ENCODE measurements around the gene ANKRD66. TPM values are rescaled to one million over a fixed set of nuclear protein-coding genes. Genes with fewer than 3 reads are reported as not detected.
"Not testable (repeated sequence)": the region's sequence is repeated elsewhere in the genome, so short reads cannot be mapped to it uniquely, and the experiment has no call there.

ANKRD66 gene
- polyA plus RNA-seq, 3 donors from 2014 or later, result not detected

- no peaks in the 10 kb centered on the region for H3K36me3 Mint-ChIP-seq
- peaks cover 0 to 4% (median under 1%) of the 10 kb centered on the region in 6 donors for H3K9me3 Mint-ChIP-seq
- no peak for DNase-seq
- no peaks in the 10 kb centered on the region for H3K4me1 Mint-ChIP-seq
- no peak overlapping the region for H3K4me3 Mint-ChIP-seq
- H3K27me3 Mint-ChIP-seq (ENCODE audit: low read depth in 3 of 3), result peaks cover 10 to 11% (median 10%) of the 10 kb centered on the region in 3 donors
- H3K27ac Mint-ChIP-seq, result no peak overlapping the region
Measured at GRCh38 chr6:46741482-46741881, 5.3 kb upstream of the ANKRD66 start.

GRCh38 chr6:46741910-46742309 is 4.8 kb upstream of the ANKRD66 start:
- H3K9me3 Mint-ChIP-seq, result peaks cover 0 to 4% (median under 1%) of the 10 kb centered on the region in 6 donors
- no peaks in the 10 kb centered on the region for H3K4me1 Mint-ChIP-seq
- H3K27me3 Mint-ChIP-seq (ENCODE audit: low read depth in 3 of 3), result peaks cover 8 to 11% (median 10%) of the 10 kb centered on the region in 3 donors
- H3K36me3 Mint-ChIP-seq, result no peaks in the 10 kb centered on the region
- H3K27ac Mint-ChIP-seq, result no peak overlapping the region
- DNase-seq, result no peak
- no peak overlapping the region for H3K4me3 Mint-ChIP-seq

GRCh38 chr6:46743425-46744158 is 3.1 kb upstream of the ANKRD66 start:
- peaks cover 3 to 8% (median 8%) of the 10 kb centered on the region in 3 donors for H3K27me3 Mint-ChIP-seq (ENCODE audit: low read depth in 3 of 3)
- no peaks in the 10 kb centered on the region for H3K4me1 Mint-ChIP-seq
- H3K4me3 Mint-ChIP-seq, result no peak overlapping the region
- no peak for DNase-seq
- H3K36me3 Mint-ChIP-seq, result no peaks in the 10 kb centered on the region
- H3K9me3 Mint-ChIP-seq, result peaks cover 0 to 4% (median under 1%) of the 10 kb centered on the region in 6 donors
- no peak overlapping the region for H3K27ac Mint-ChIP-seq

- not testable (repeated sequence) for H3K27ac Mint-ChIP-seq; DNase-seq; H3K4me3 Mint-ChIP-seq; H3K9me3 Mint-ChIP-seq; H3K36me3 Mint-ChIP-seq; H3K27me3 Mint-ChIP-seq (ENCODE audit: low read depth in 3 of 3); H3K4me1 Mint-ChIP-seq
Measured at GRCh38 chr6:46744159-46744725, 2.5 kb upstream of the ANKRD66 start.

GRCh38 chr6:46745973-46746372 is 760 bp upstream of the ANKRD66 start:
- Mint-ChIP-seq H3K4me3 (no peak overlapping the region), H3K27me3 (ENCODE audit: low read depth in 3 of 3) (peaks cover 3 to 8% (median 8%) of the 10 kb centered on the region in 3 donors), H3K4me1 (no peaks in the 10 kb centered on the region), H3K27ac (no peak overlapping the region), H3K36me3 (no peaks in the 10 kb centered on the region), H3K9me3 (peaks cover 0 to 4% (median under 1%) of the 10 kb centered on the region in 6 donors)
- DNase-seq, result no peak

DNA sequence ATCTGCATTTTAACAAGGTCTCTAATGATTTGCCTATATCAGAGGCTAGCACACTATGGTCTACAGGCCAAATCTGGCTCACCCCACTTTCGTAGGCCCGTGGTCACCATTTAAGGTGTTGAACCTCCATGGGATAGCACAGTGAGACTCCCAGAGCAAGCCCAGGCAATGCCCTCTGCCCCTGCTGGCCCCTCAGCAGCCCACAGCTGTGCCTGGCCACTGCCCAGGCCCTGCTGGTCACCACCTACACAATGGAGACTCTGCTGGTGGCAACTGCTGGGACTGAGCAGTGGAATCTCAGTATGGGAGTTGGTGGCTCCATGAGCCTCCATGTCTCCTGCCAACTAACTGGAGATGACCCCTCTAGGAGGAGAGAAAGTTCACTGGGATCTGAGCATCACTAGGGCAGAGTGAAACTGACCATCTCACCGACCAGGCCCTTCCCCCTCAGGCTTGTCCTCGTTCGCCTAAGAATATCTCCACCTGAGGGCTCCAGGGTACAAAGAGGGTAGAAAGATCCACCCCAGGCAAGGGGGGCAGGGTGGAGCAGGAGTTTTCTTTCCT is 2.3 kb downstream of the ANKRD66 start:
- H3K27ac Mint-ChIP-seq, result no peak overlapping the region

GRCh38 chr6:46749731-46750130 is 3.0 kb downstream of the ANKRD66 start:
- H3K4me3 Mint-ChIP-seq, result no peak overlapping the region
- H3K27ac Mint-ChIP-seq, result no peak overlapping the region
- peaks cover 0 to 3% (median under 1%) of the 10 kb centered on the region in 6 donors for H3K9me3 Mint-ChIP-seq
- no peaks in the 10 kb centered on the region for H3K4me1 Mint-ChIP-seq
- no peaks in the 10 kb centered on the region for H3K36me3 Mint-ChIP-seq
- peaks cover 4 to 6% (median 5%) of the 10 kb centered on the region in 3 donors for H3K27me3 Mint-ChIP-seq (ENCODE audit: low read depth in 3 of 3)
- DNase-seq, result no peak

More for the DNA sequence above, 2.3 kb downstream of the ANKRD66 start:
- H3K9me3 Mint-ChIP-seq, result peaks cover 0 to 4% (median under 1%) of the 10 kb centered on the region in 6 donors
- peaks cover 4 to 6% (median 5%) of the 10 kb centered on the region in 3 donors for H3K27me3 Mint-ChIP-seq (ENCODE audit: low read depth in 3 of 3)
- H3K4me3 Mint-ChIP-seq, result no peak overlapping the region
- no peaks in the 10 kb centered on the region for H3K4me1 Mint-ChIP-seq
- DNase-seq, result no peak
- no peaks in the 10 kb centered on the region for H3K36me3 Mint-ChIP-seq

DNA sequence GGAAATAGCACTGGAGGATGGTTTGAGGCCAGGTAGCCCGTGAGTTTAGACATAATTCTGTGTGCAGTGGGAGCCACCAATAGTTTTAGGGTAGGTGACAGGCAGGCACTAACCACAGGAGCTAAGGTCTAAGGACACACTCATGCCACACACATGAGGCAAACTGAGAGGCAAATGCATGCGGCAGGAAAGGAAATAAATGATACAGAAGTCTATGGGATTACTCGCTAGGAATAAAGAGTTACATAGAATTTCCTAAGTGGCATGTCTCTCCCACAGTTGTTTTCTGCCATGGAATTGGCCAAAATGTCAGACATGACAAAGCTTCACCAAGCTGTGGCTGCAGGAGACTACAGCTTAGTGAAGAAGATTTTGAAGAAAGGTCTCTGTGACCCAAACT is 4.9 kb downstream of the ANKRD66 start:
- Mint-ChIP-seq H3K36me3 (no peaks in the 10 kb centered on the region), H3K27ac (no peak overlapping the region), H3K4me1 (no peaks in the 10 kb centered on the region), H3K4me3 (no peak overlapping the region), H3K27me3 (ENCODE audit: low read depth in 3 of 3) (peaks cover 2 to 3% (median 2%) of the 10 kb centered on the region in 3 donors), H3K9me3 (no peaks in the 10 kb centered on the region)
- no peak for DNase-seq

GRCh38 chr6:46755865-46756264 is 9.1 kb downstream of the ANKRD66 start:
- H3K27me3 Mint-ChIP-seq (ENCODE audit: low read depth in 3 of 3), result peaks cover 0 to 4% (median 3%) of the 10 kb centered on the region in 3 donors
- no peaks in the 10 kb centered on the region for H3K4me1 Mint-ChIP-seq
- no peaks in the 10 kb centered on the region for H3K9me3 Mint-ChIP-seq
- DNase-seq, result no peak
- H3K4me3 Mint-ChIP-seq, result no peak overlapping the region
- H3K36me3 Mint-ChIP-seq, result no peaks in the 10 kb centered on the region
- H3K27ac Mint-ChIP-seq, result no peak overlapping the region

GRCh38 chr6:46756469-46757213 is 9.9 kb downstream of the ANKRD66 start:
- DNase-seq, result no peak
- peaks cover 0 to 3% (median 0%) of the 10 kb centered on the region in 6 donors for H3K9me3 Mint-ChIP-seq
- no peak overlapping the region for H3K27ac Mint-ChIP-seq
- H3K36me3 Mint-ChIP-seq, result no peaks in the 10 kb centered on the region
- H3K4me3 Mint-ChIP-seq, result no peak overlapping the region
- H3K27me3 Mint-ChIP-seq (ENCODE audit: low read depth in 3 of 3), result peaks cover 0 to 4% (median 3%) of the 10 kb centered on the region in 3 donors
- H3K4me1 Mint-ChIP-seq, result no peaks in the 10 kb centered on the region

DNA sequence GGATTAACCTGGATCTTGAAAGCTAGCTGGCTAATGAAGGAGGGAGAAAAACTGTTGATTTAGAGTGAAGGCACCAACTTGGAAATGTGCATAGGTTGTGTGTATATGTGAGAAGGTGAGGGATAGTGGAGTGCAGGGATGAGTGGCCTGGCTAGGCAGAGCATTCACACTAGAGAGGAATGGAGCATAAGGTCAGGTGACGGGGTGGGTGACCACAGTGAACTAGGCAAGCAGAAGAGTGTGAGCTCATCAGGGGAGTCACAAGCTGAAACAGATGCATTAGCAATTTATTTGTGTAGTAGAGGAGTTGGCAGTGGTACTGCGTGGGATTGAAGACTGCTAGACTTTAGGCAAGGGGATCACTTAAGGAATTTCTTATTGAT is 10.5 kb downstream of the ANKRD66 start:
- Mint-ChIP-seq H3K27me3 (ENCODE audit: low read depth in 3 of 3) (peaks cover 0 to 4% (median 3%) of the 10 kb centered on the region in 3 donors), H3K27ac (no peak overlapping the region)

GRCh38 chr6:46758960-46759753 is 12.4 kb downstream of the ANKRD66 start:
- DNase-seq, result no peak
- H3K4me3 Mint-ChIP-seq, result no peak overlapping the region
- H3K36me3 Mint-ChIP-seq, result no peaks in the 10 kb centered on the region
- H3K27me3 Mint-ChIP-seq (ENCODE audit: low read depth in 3 of 3), result peaks cover 2% of the 10 kb centered on the region in 3 donors
- H3K9me3 Mint-ChIP-seq, result peaks cover 0 to 3% (median 0%) of the 10 kb centered on the region in 6 donors
- no peaks in the 10 kb centered on the region for H3K4me1 Mint-ChIP-seq
- H3K27ac Mint-ChIP-seq, result no peak overlapping the region

More for the DNA sequence above, 10.5 kb downstream of the ANKRD66 start:
- Mint-ChIP-seq H3K9me3 (peaks cover 0 to 3% (median 0%) of the 10 kb centered on the region in 6 donors), H3K4me3 (no peak overlapping the region), H3K4me1 (no peaks in the 10 kb centered on the region), H3K36me3 (no peaks in the 10 kb centered on the region)
- DNase-seq, result no peak

- H3K27ac Mint-ChIP-seq, result no peak overlapping the region
- no peak for DNase-seq
- H3K9me3 Mint-ChIP-seq, result peaks cover 0 to 3% (median 0%) of the 10 kb centered on the region in 6 donors
- H3K4me1 Mint-ChIP-seq, result no peaks in the 10 kb centered on the region
- no peak overlapping the region for H3K4me3 Mint-ChIP-seq
- H3K36me3 Mint-ChIP-seq, result no peaks in the 10 kb centered on the region
- H3K27me3 Mint-ChIP-seq (ENCODE audit: low read depth in 3 of 3), result peaks cover 2 to 4% (median 2%) of the 10 kb centered on the region in 3 donors
Measured at GRCh38 chr6:46760925-46761324, 14.2 kb downstream of the ANKRD66 start.
